ENCODE results near the gene MIA2. TPM values are rescaled to one million over a fixed set of nuclear protein-coding genes. Genes with fewer than 3 reads are reported as not detected.

Gene MIA2
- total RNA-seq, 1 experiment from 2014 or later, result 43.9 TPM

DNA sequence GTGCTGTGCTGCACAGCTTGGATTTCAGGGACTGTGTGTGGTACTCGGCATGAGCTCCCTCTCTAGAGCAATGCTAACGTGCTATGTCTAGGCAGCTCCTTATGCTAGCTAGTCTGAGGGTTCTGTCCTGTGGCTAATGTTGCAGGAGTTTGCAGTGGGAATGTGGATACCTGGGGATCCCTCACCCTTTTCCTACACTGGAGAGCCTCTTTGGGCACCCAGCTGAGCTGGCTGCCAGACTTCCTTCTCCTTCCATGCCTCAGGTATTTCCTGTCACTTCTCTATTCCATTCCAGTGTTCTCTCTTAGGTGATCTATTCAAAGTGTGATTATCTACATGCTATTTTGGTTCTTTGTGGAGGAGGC lies 133.7 kb downstream of the MIA2 start:
- no peak for TF ChIP-seq EZH2 (IDR thresholded peaks at IDR 0.05; ENCODE audit: low read depth)
- TF ChIP-seq, protein P1, sequence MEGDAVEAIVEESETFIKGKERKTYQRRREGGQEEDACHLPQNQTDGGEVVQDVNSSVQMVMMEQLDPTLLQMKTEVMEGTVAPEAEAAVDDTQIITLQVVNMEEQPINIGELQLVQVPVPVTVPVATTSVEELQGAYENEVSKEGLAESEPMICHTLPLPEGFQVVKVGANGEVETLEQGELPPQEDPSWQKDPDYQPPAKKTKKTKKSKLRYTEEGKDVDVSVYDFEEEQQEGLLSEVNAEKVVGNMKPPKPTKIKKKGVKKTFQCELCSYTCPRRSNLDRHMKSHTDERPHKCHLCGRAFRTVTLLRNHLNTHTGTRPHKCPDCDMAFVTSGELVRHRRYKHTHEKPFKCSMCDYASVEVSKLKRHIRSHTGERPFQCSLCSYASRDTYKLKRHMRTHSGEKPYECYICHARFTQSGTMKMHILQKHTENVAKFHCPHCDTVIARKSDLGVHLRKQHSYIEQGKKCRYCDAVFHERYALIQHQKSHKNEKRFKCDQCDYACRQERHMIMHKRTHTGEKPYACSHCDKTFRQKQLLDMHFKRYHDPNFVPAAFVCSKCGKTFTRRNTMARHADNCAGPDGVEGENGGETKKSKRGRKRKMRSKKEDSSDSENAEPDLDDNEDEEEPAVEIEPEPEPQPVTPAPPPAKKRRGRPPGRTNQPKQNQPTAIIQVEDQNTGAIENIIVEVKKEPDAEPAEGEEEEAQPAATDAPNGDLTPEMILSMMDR (conservative IDR thresholded peaks at IDR 0.05), result no peak
- no peaks in the 10 kb centered on the region for H3K36me3 ChIP-seq (ENCODE audit: low read depth)
- no peaks in the 10 kb centered on the region for H3K9me3 ChIP-seq (ENCODE audit: insufficient read depth, low read depth)
- no peak overlapping the region for H3K27ac ChIP-seq
- CTCF ChIA-PET, result no interaction called here
- no peak overlapping the region for H3K4me2 ChIP-seq
- H3K27me3 ChIP-seq (ENCODE audit: insufficient read depth, low read depth), result no peaks in the 10 kb centered on the region
- H3K4me3 ChIP-seq, result no peak overlapping the region
- POLR2A ChIA-PET (ENCODE audit: unreplicated experiment), result no interaction called here
- no TSS peak for BruUV-seq (replicated peaks)
- no peaks in the 10 kb centered on the region for H3K4me1 ChIP-seq (replicated peaks; ENCODE audit: insufficient read depth)
- peaks cover 4% of the 10 kb centered on the region; the same call in 1 of the 2 replicates for H4K20me1 ChIP-seq (ENCODE audit: insufficient read depth)
- intact Hi-C loops (cut with micrococcal nuclease; ENCODE audit: unreplicated experiment), result loop anchor here (5.0 kb wide), 1 partner anchor 260 kb away; no protein-coding TSS in a partner anchor
- no peak overlapping the region for H2AFZ ChIP-seq
- no peak for DNase-seq
- 0 out of 2 replicates have a peak, but pooled peaks cover 2% of the 10 kb centered on the region for H3F3A ChIP-seq (ENCODE audit: insufficient read depth, low read depth)
- H3K79me2 ChIP-seq (ENCODE audit: low read depth), result no peaks in the 10 kb centered on the region
- no peaks in the 10 kb centered on the region for H3K9me2 ChIP-seq (ENCODE audit: insufficient read depth)

DNA sequence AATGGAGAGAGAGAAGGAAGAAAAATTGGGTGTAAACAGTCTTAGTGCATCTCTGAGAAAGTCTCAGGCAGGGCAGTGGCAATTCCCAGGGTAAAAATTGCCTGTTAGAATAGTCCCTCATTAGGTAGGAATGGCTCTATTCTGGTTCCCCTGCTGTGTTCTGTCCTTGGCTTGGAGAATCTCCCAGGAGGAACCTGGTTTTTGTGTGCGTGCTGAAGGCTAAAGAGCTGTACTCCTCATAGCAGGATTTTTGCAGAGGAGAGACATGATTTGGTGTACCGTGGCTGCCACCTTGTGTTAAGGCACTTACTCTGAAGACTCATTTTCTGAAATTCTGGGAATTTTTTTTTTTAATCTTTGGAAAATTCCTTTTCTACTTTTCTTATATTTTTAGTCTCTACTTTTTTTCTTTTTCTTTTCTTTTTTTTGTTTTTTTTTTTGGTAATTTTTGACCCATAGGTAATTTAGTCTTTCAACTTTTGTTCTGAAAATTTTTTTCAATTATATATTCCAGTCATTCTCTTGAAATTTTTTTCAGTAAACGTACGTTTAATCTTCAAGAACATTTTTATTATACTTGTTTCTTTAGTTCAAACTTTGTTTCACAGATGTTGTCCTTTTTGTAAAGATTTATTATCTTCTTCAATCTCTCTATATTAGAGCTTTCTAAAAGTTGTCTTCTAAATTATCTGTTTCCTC lies 134.7 kb downstream of the MIA2 start:
- Histone ChIP-seq H3K4me2 (no peak overlapping the region), H3K4me1 (replicated peaks; ENCODE audit: insufficient read depth) (no peaks in the 10 kb centered on the region), H3K4me3 (no peak overlapping the region), H3K36me3 (ENCODE audit: low read depth) (no peaks in the 10 kb centered on the region), H3K9me3 (ENCODE audit: insufficient read depth, low read depth) (no peaks in the 10 kb centered on the region), H3K79me2 (ENCODE audit: low read depth) (no peaks in the 10 kb centered on the region), H3F3A (ENCODE audit: insufficient read depth, low read depth) (0 out of 2 replicates have a peak, but pooled peaks cover 2% of the 10 kb centered on the region), H4K20me1 (ENCODE audit: insufficient read depth) (peaks cover 4% of the 10 kb centered on the region; the same call in 1 of the 2 replicates), H3K27ac (no peak overlapping the region), H3K9me2 (ENCODE audit: insufficient read depth) (no peaks in the 10 kb centered on the region), H3K27me3 (ENCODE audit: insufficient read depth, low read depth) (no peaks in the 10 kb centered on the region), H2AFZ (no peak overlapping the region)
- DNase-seq, result peak; percentile 31 to 38
- TF ChIP-seq, protein P1 (conservative IDR thresholded peaks at IDR 0.05), result peak; percentile 56
- no peak for TF ChIP-seq EZH2 (IDR thresholded peaks at IDR 0.05; ENCODE audit: low read depth)
- BruUV-seq (replicated peaks), result no TSS peak
- POLR2A ChIA-PET (ENCODE audit: unreplicated experiment), result no interaction called here
- CTCF ChIA-PET, result interaction anchor here (0.7 kb wide), 1 partner anchor 258 kb away, joined by 3 read pairs; no protein-coding TSS in a partner anchor
- intact Hi-C loops (cut with micrococcal nuclease; ENCODE audit: unreplicated experiment), result loop anchor here (5.0 kb wide), 1 partner anchor 261 kb away; no protein-coding TSS in a partner anchor

- no peak overlapping the region for H2AFZ ChIP-seq
- no peak overlapping the region for H3K4me3 ChIP-seq
- TF ChIP-seq EZH2 (IDR thresholded peaks at IDR 0.05; ENCODE audit: low read depth), result no peak
- TF ChIP-seq, protein P1 (conservative IDR thresholded peaks at IDR 0.05), result no peak
- no peaks in the 10 kb centered on the region for H3K9me2 ChIP-seq (ENCODE audit: insufficient read depth)
- no peaks in the 10 kb centered on the region for H3K36me3 ChIP-seq (ENCODE audit: low read depth)
- 0 out of 2 replicates have a peak, but pooled peaks cover 2% of the 10 kb centered on the region for H3F3A ChIP-seq (ENCODE audit: insufficient read depth, low read depth)
- H3K79me2 ChIP-seq (ENCODE audit: low read depth), result no peaks in the 10 kb centered on the region
- CTCF ChIA-PET, result interaction anchor here (0.7 kb wide), 1 partner anchor 259 kb away, joined by 3 read pairs; no protein-coding TSS in a partner anchor
- DNase-seq, result no peak
- BruUV-seq (replicated peaks), result no TSS peak
- peaks cover 4% of the 10 kb centered on the region; the same call in 1 of the 2 replicates for H4K20me1 ChIP-seq (ENCODE audit: insufficient read depth)
- POLR2A ChIA-PET (ENCODE audit: unreplicated experiment), result no interaction called here
- H3K9me3 ChIP-seq (ENCODE audit: insufficient read depth, low read depth), result no peaks in the 10 kb centered on the region
- intact Hi-C loops (cut with micrococcal nuclease; ENCODE audit: unreplicated experiment), result loop anchor here (5.0 kb wide), 1 partner anchor 262 kb away; no protein-coding TSS in a partner anchor
- no peak overlapping the region for H3K27ac ChIP-seq
- H3K4me1 ChIP-seq (replicated peaks; ENCODE audit: insufficient read depth), result no peaks in the 10 kb centered on the region
- H3K27me3 ChIP-seq (ENCODE audit: insufficient read depth, low read depth), result no peaks in the 10 kb centered on the region
- no peak overlapping the region for H3K4me2 ChIP-seq
These were observed 135.3 kb downstream of the MIA2 start for GRCh38 chr14:39369029-39369428.
